AML-193 (cell line): Measurements from ENCODE around the gene NOL6.
A peak's percentile ranks its signal among the peaks of the same experiment; 100 is the strongest.

Experiments
- DNase-seq, 2 experiments: peaks; one replicate each; lab custom pipeline; 2025; lab: John Stamatoyannopoulos, UW

The NOL6 gene

GRCh38 chr9:33450621-33451146 lies 23.0 kb downstream of the NOL6 start:
- no peak for DNase-seq

GRCh38 chr9:33449715-33450114 lies 24.0 kb downstream of the NOL6 start:
- DNase-seq = no peak

- DNase-seq = no peak
Measured at GRCh38 chr9:33447799-33448553, 25.7 kb downstream of the NOL6 start.

- peak; percentile 50 to 66 for DNase-seq
Measured at GRCh38 chr9:33446946-33447798, 26.6 kb downstream of the NOL6 start, which contains the start of gene AQP3. TSS of gene AQP3 (minus strand) at chr9:33447593. CDS start at chr9:33447530, 63 bp downstream.

GRCh38 chr9:33446240-33446945 lies 27.3 kb downstream of the NOL6 start:
- DNase-seq = peak in 1 of 2 experiments; percentile 17

- DNase-seq = no peak
Measured at GRCh38 chr9:33445389-33446239, 28.1 kb downstream of the NOL6 start.

- no peak for DNase-seq
Measured at GRCh38 chr9:33443464-33444154, 30.1 kb downstream of the NOL6 start.

- DNase-seq = no peak
Measured at GRCh38 chr9:33443047-33443446, 30.7 kb downstream of the NOL6 start.

- no peak for DNase-seq
Measured at GRCh38 chr9:33442125-33442524, 31.6 kb downstream of the NOL6 start.

- DNase-seq = no peak
Measured at GRCh38 chr9:33440609-33441008, 33.1 kb downstream of the NOL6 start.

- DNase-seq = no peak
Measured at GRCh38 chr9:33440204-33440603, 33.5 kb downstream of the NOL6 start.

- DNase-seq = no peak
Measured at GRCh38 chr9:33439731-33440130, 34.0 kb downstream of the NOL6 start.

GRCh38 chr9:33438926-33439680 lies 34.6 kb downstream of the NOL6 start:
- DNase-seq = no peak

- DNase-seq = no peak
Measured at GRCh38 chr9:33437898-33438297, 35.8 kb downstream of the NOL6 start.

GRCh38 chr9:33437205-33437604 lies 36.5 kb downstream of the NOL6 start:
- DNase-seq = no peak

GRCh38 chr9:33436445-33436844 lies 37.3 kb downstream of the NOL6 start:
- no peak for DNase-seq

- DNase-seq = no peak
Measured at GRCh38 chr9:33435821-33436277, 37.9 kb downstream of the NOL6 start.

GRCh38 chr9:33434317-33435105 lies 39.2 kb downstream of the NOL6 start:
- DNase-seq = no peak

GRCh38 chr9:33433871-33434270 lies 39.9 kb downstream of the NOL6 start:
- no peak for DNase-seq
